ENCODE results near the gene PEX11G.

Gene PEX11G

GRCh38 chr19:7492142-7492541 is 3.3 kb upstream of the PEX11G start:
- DNase-seq, result no peak
- no peak overlapping the region for H3K4me3 ChIP-seq (ENCODE audit: low read length)
- H3F3A ChIP-seq (ENCODE audit: insufficient read depth, low read length), result no peaks in the 10 kb centered on the region
- H3K9ac ChIP-seq (ENCODE audit: low read length), result no peak overlapping the region
- H3K9me2 ChIP-seq (replicated peaks; ENCODE audit: insufficient read depth, low read length), result no peaks in the 10 kb centered on the region
- H3K4me2 ChIP-seq (ENCODE audit: low read depth, low read length), result no peak overlapping the region
- TF ChIP-seq CTCF (IDR thresholded peaks at IDR 0.05; ENCODE audit: low read length) (no peak), EZH2phosphoT487 (IDR thresholded peaks at IDR 0.05; ENCODE audit: low read length) (no peak), EZH2 (optimal IDR thresholded peaks at IDR 0.05; ENCODE audit: low read depth, low read length) (no peak)
- H3K4me1 ChIP-seq (ENCODE audit: low read length), result no peaks in the 10 kb centered on the region
- peaks cover 86% of the 10 kb centered on the region for H3K27me3 ChIP-seq (replicated peaks; ENCODE audit: insufficient read depth, low read length)
- no peak overlapping the region for H2AFZ ChIP-seq (ENCODE audit: low read length)
- H3K36me3 ChIP-seq (replicated peaks; ENCODE audit: insufficient read depth, low read length), result no peaks in the 10 kb centered on the region
- H3K27ac ChIP-seq (ENCODE audit: low read length), result no peak overlapping the region
- no peaks in the 10 kb centered on the region for H3K79me2 ChIP-seq (ENCODE audit: low read length)
- H4K20me1 ChIP-seq (ENCODE audit: insufficient read depth, low read length), result no peaks in the 10 kb centered on the region
- no peaks in the 10 kb centered on the region for H3K9me3 ChIP-seq (replicated peaks; ENCODE audit: insufficient read depth, low read length)

GRCh38 chr19:7489609-7490044 is 792 bp upstream of the PEX11G start:
- no peaks in the 10 kb centered on the region for H3K4me1 ChIP-seq (ENCODE audit: low read length)
- H3K79me2 ChIP-seq (ENCODE audit: low read length), result no peaks in the 10 kb centered on the region
- H3K4me3 ChIP-seq (ENCODE audit: low read length), result no peak overlapping the region
- H3K4me2 ChIP-seq (ENCODE audit: low read depth, low read length), result peak overlapping the region; percentile 45; the same call in 1 of the 2 replicates
- H3F3A ChIP-seq (ENCODE audit: insufficient read depth, low read length), result no peaks in the 10 kb centered on the region
- no peak overlapping the region for H3K9ac ChIP-seq (ENCODE audit: low read length)
- H3K27ac ChIP-seq (ENCODE audit: low read length), result no peak overlapping the region
- peaks cover 86% of the 10 kb centered on the region for H3K27me3 ChIP-seq (replicated peaks; ENCODE audit: insufficient read depth, low read length)
- no peaks in the 10 kb centered on the region for H3K9me2 ChIP-seq (replicated peaks; ENCODE audit: insufficient read depth, low read length)
- no peak for DNase-seq
- H4K20me1 ChIP-seq (ENCODE audit: insufficient read depth, low read length), result no peaks in the 10 kb centered on the region
- TF ChIP-seq CTCF (IDR thresholded peaks at IDR 0.05; ENCODE audit: low read length) (no peak), EZH2phosphoT487 (IDR thresholded peaks at IDR 0.05; ENCODE audit: low read length) (no peak), EZH2 (optimal IDR thresholded peaks at IDR 0.05; ENCODE audit: low read depth, low read length) (no peak)
- no peaks in the 10 kb centered on the region for H3K36me3 ChIP-seq (replicated peaks; ENCODE audit: insufficient read depth, low read length)
- H3K9me3 ChIP-seq (replicated peaks; ENCODE audit: insufficient read depth, low read length), result no peaks in the 10 kb centered on the region
- peak overlapping the region; percentile 24; the same call in 1 of the 2 replicates for H2AFZ ChIP-seq (ENCODE audit: low read length)

- Histone ChIP-seq H4K20me1 (ENCODE audit: insufficient read depth, low read length) (no peaks in the 10 kb centered on the region), H3K36me3 (replicated peaks; ENCODE audit: insufficient read depth, low read length) (no peaks in the 10 kb centered on the region), H3K4me1 (ENCODE audit: low read length) (no peaks in the 10 kb centered on the region), H3K4me3 (ENCODE audit: low read length) (no peak overlapping the region), H3K27ac (ENCODE audit: low read length) (no peak overlapping the region), H3K9ac (ENCODE audit: low read length) (no peak overlapping the region), H3K9me3 (replicated peaks; ENCODE audit: insufficient read depth, low read length) (no peaks in the 10 kb centered on the region), H2AFZ (ENCODE audit: low read length) (no peak overlapping the region), H3F3A (ENCODE audit: insufficient read depth, low read length) (no peaks in the 10 kb centered on the region), H3K9me2 (replicated peaks; ENCODE audit: insufficient read depth, low read length) (no peaks in the 10 kb centered on the region), H3K27me3 (replicated peaks; ENCODE audit: insufficient read depth, low read length) (peaks cover 91% of the 10 kb centered on the region), H3K79me2 (ENCODE audit: low read length) (no peaks in the 10 kb centered on the region), H3K4me2 (ENCODE audit: low read depth, low read length) (no peak overlapping the region)
- no peak for TF ChIP-seq EZH2phosphoT487 (IDR thresholded peaks at IDR 0.05; ENCODE audit: low read length)
- TF ChIP-seq EZH2 (optimal IDR thresholded peaks at IDR 0.05; ENCODE audit: low read depth, low read length), result no peak
- no peak for TF ChIP-seq CTCF (IDR thresholded peaks at IDR 0.05; ENCODE audit: low read length)
- DNase-seq, result no peak
Measured at GRCh38 chr19:7486923-7487322, 1.9 kb downstream of the PEX11G start.

Measured in MM.1S (cell line).